ENCODE data around the gene KIFC3. TPM values are rescaled to one million over a fixed set of nuclear protein-coding genes. Genes with fewer than 3 reads are reported as not detected.
A peak's percentile ranks its signal among the peaks of the same experiment; 100 is the strongest.

Gene KIFC3
- total and polyA plus RNA-seq, 2 of the 13 experiments (the other 11 are each of a cell fraction or from before 2014, with no cell fraction given): 42.1 to 45.3 TPM

DNA sequence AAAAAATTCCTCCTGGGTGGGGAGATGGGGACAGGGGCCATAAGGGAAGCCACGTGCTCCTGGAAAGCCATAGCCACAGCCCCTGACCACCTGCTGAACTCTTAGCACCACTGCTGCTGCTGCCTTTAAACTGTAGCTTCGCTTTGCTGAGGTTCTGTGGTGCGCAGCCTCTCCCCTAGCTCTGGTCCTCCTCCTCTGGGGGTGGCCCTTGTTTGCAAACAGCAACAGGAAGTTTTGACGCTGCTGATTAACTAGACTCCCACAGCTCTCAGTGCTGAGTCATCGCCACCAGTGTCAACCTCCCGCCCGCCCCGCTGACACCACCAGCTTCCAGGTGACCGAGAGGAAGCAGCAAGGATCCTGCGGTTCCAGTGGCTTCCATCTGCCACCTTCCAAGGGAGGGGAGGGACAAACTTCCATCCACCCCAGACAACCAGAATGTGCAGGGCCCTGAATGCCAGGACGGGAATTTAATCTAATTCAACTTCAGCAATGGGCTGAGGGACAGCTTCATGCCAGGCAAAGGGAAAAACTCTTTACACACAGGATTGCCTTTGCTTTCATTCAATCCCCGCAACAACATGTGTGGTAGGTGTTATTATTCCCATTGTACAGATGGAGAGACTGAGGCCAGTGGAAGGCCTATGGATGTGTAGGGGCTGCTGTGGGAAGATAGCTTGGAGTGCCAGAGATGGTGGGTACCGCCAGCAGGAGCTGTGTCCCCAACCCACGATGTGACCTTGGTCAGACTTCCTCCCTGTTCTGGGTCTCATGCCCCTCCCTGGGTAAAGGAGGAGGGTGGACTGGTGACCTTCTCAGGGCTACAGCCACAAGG is 8.1 kb upstream of the KIFC3 start (continued):
- TF ChIP-seq ZNF33A (CRISPR knock-in tag; IDR thresholded peaks at IDR 0.05; ENCODE audit: borderline replicate concordance) (no peak), ZFP82 (CRISPR knock-in tag; IDR thresholded peaks at IDR 0.05; ENCODE audit: borderline replicate concordance) (peak; percentile 88; the same call in 1 of the 2 replicates), NFE2L2 (IDR thresholded peaks at IDR 0.05; ENCODE audit: low read length) (peak; percentile 99), ZNF7 (CRISPR knock-in tag; IDR thresholded peaks at IDR 0.05) (no peak), KDM5B (CRISPR knock-in tag; IDR thresholded peaks at IDR 0.05; ENCODE audit: borderline replicate concordance) (peak; percentile 90), TMF1 (CRISPR knock-in tag; IDR thresholded peaks at IDR 0.05; ENCODE audit: low read depth) (no peak), ELF4 (CRISPR knock-in tag; IDR thresholded peaks at IDR 0.05; ENCODE audit: borderline replicate concordance) (peak; percentile 78; the same call in 1 of the 2 replicates), SOX13 (IDR thresholded peaks at IDR 0.05) (no peak), SOX13 (CRISPR knock-in tag; conservative IDR thresholded peaks at IDR 0.05 in 1 of 2, IDR thresholded peaks at IDR 0.05 in 1 of 2) (peak in 1 of 2 experiments; percentile 61; a peak in 1 of 4 replicates), MIER3 (CRISPR knock-in tag; IDR thresholded peaks at IDR 0.05; ENCODE audit: borderline replicate concordance) (peak; percentile 80), RELA (CRISPR knock-in tag; IDR thresholded peaks at IDR 0.05) (no peak), ZFAT (CRISPR knock-in tag; conservative IDR thresholded peaks at IDR 0.05) (no peak)
- TF ChIP-seq, protein P1, sequence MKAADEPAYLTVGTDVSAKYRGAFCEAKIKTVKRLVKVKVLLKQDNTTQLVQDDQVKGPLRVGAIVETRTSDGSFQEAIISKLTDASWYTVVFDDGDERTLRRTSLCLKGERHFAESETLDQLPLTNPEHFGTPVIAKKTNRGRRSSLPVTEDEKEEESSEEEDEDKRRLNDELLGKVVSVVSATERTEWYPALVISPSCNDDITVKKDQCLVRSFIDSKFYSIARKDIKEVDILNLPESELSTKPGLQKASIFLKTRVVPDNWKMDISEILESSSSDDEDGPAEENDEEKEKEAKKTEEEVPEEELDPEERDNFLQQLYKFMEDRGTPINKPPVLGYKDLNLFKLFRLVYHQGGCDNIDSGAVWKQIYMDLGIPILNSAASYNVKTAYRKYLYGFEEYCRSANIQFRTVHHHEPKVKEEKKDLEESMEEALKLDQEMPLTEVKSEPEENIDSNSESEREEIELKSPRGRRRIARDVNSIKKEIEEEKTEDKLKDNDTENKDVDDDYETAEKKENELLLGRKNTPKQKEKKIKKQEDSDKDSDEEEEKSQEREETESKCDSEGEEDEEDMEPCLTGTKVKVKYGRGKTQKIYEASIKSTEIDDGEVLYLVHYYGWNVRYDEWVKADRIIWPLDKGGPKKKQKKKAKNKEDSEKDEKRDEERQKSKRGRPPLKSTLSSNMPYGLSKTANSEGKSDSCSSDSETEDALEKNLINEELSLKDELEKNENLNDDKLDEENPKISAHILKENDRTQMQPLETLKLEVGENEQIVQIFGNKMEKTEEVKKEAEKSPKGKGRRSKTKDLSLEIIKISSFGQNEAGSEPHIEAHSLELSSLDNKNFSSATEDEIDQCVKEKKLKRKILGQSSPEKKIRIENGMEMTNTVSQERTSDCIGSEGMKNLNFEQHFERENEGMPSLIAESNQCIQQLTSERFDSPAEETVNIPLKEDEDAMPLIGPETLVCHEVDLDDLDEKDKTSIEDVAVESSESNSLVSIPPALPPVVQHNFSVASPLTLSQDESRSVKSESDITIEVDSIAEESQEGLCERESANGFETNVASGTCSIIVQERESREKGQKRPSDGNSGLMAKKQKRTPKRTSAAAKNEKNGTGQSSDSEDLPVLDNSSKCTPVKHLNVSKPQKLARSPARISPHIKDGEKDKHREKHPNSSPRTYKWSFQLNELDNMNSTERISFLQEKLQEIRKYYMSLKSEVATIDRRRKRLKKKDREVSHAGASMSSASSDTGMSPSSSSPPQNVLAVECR (CRISPR knock-in tag; IDR thresholded peaks at IDR 0.05; ENCODE audit: borderline replicate concordance): peak; percentile 83; the same call in 1 of the 2 replicates
- TF ChIP-seq, protein P2, sequence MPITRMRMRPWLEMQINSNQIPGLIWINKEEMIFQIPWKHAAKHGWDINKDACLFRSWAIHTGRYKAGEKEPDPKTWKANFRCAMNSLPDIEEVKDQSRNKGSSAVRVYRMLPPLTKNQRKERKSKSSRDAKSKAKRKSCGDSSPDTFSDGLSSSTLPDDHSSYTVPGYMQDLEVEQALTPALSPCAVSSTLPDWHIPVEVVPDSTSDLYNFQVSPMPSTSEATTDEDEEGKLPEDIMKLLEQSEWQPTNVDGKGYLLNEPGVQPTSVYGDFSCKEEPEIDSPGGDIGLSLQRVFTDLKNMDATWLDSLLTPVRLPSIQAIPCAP (CRISPR knock-in tag; IDR thresholded peaks at IDR 0.05; ENCODE audit: low read depth): no peak
- TF ChIP-seq, protein P3, sequence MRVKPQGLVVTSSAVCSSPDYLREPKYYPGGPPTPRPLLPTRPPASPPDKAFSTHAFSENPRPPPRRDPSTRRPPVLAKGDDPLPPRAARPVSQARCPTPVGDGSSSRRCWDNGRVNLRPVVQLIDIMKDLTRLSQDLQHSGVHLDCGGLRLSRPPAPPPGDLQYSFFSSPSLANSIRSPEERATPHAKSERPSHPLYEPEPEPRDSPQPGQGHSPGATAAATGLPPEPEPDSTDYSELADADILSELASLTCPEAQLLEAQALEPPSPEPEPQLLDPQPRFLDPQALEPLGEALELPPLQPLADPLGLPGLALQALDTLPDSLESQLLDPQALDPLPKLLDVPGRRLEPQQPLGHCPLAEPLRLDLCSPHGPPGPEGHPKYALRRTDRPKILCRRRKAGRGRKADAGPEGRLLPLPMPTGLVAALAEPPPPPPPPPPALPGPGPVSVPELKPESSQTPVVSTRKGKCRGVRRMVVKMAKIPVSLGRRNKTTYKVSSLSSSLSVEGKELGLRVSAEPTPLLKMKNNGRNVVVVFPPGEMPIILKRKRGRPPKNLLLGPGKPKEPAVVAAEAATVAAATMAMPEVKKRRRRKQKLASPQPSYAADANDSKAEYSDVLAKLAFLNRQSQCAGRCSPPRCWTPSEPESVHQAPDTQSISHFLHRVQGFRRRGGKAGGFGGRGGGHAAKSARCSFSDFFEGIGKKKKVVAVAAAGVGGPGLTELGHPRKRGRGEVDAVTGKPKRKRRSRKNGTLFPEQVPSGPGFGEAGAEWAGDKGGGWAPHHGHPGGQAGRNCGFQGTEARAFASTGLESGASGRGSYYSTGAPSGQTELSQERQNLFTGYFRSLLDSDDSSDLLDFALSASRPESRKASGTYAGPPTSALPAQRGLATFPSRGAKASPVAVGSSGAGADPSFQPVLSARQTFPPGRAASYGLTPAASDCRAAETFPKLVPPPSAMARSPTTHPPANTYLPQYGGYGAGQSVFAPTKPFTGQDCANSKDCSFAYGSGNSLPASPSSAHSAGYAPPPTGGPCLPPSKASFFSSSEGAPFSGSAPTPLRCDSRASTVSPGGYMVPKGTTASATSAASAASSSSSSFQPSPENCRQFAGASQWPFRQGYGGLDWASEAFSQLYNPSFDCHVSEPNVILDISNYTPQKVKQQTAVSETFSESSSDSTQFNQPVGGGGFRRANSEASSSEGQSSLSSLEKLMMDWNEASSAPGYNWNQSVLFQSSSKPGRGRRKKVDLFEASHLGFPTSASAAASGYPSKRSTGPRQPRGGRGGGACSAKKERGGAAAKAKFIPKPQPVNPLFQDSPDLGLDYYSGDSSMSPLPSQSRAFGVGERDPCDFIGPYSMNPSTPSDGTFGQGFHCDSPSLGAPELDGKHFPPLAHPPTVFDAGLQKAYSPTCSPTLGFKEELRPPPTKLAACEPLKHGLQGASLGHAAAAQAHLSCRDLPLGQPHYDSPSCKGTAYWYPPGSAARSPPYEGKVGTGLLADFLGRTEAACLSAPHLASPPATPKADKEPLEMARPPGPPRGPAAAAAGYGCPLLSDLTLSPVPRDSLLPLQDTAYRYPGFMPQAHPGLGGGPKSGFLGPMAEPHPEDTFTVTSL (CRISPR knock-in tag; IDR thresholded peaks at IDR 0.05; ENCODE audit: borderline replicate concordance): peak; percentile 55; the same call in 1 of the 2 replicates
- TF ChIP-seq, protein P4, sequence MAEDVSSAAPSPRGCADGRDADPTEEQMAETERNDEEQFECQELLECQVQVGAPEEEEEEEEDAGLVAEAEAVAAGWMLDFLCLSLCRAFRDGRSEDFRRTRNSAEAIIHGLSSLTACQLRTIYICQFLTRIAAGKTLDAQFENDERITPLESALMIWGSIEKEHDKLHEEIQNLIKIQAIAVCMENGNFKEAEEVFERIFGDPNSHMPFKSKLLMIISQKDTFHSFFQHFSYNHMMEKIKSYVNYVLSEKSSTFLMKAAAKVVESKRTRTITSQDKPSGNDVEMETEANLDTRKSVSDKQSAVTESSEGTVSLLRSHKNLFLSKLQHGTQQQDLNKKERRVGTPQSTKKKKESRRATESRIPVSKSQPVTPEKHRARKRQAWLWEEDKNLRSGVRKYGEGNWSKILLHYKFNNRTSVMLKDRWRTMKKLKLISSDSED (CRISPR knock-in tag; IDR thresholded peaks at IDR 0.05): no peak

Data from HepG2 (cell line).